AG08395 (cell line): ENCODE measurements around the gene MT1F.
"Not testable (repeated sequence)": the region's sequence is repeated elsewhere in the genome, so short reads cannot be mapped to it uniquely, and the experiment has no call there.

ENCODE experiments used
- DNase-seq: peaks from one replicate; pipeline ENCODE4 v3.0.0; 2012; ENCODE audit warnings: mixed read lengths, low spot score

The MT1F gene

GRCh38 chr16:56645311-56645710, 12.4 kb upstream of the MT1F start:
- DNase-seq: no peak

GRCh38 chr16:56645838-56646237, 11.9 kb upstream of the MT1F start:
- DNase-seq: no peak

- DNase-seq: no peak
These were observed 9.9 kb upstream of the MT1F start for GRCh38 chr16:56647641-56648431.

GRCh38 chr16:56649271-56649670, 8.5 kb upstream of the MT1F start:
- DNase-seq: no peak

- DNase-seq: no peak
These were observed 7.9 kb upstream of the MT1F start for GRCh38 chr16:56649820-56650219.

GRCh38 chr16:56651586-56651985, 6.2 kb upstream of the MT1F start, which contains the start of gene MT1B:
MT1B (plus strand) TSS chr16:56651886; CDS start chr16:56651954, 68 bp downstream.
- DNase-seq: no peak

- no peak for DNase-seq
These were observed 5.2 kb upstream of the MT1F start for GRCh38 chr16:56652600-56652999.

- DNase-seq: no peak
These were observed 4.5 kb upstream of the MT1F start for GRCh38 chr16:56653218-56653617.

- DNase-seq: no peak
These were observed 642 bp downstream of the MT1F start for GRCh38 chr16:56658327-56658875.

- DNase-seq: no peak
These were observed 4.9 kb downstream of the MT1F start for GRCh38 chr16:56662357-56663354.

GRCh38 chr16:56664506-56664905, 6.7 kb downstream of the MT1F start:
- DNase-seq: no peak

GRCh38 chr16:56665286-56666261, 7.8 kb downstream of the MT1F start:
- DNase-seq: not testable (repeated sequence)

GRCh38 chr16:56667581-56668571, 10.1 kb downstream of the MT1F start, which contains the start of gene MT1G:
MT1G (minus strand) TSS chr16:56668065; CDS start chr16:56667993, 72 bp downstream.
- no peak for DNase-seq

- no peak for DNase-seq
These were observed 11.5 kb downstream of the MT1F start, which contains the start of gene MT1H for GRCh38 chr16:56669005-56669839. MT1H (plus strand) TSS chr16:56669814; CDS start chr16:56669885, 71 bp downstream.

GRCh38 chr16:56669840-56670619, 12.3 kb downstream of the MT1F start:
- DNase-seq: no peak

GRCh38 chr16:56670620-56670934, 12.8 kb downstream of the MT1F start:
- DNase-seq: no peak

GRCh38 chr16:56671691-56672090, 13.9 kb downstream of the MT1F start:
- DNase-seq: not testable (repeated sequence)

GRCh38 chr16:56672171-56672570, 14.4 kb downstream of the MT1F start:
- DNase-seq: not testable (repeated sequence)
